AG04449 (cell line): Measurements from ENCODE around the gene ATG9B.

Experiments used
- CTCF ChIA-PET: fragments of 350-600 bp; formaldehyde crosslinking; extraction: SDS; loops from one replicate; lab custom pipeline; 2021; ENCODE audit warnings: antibody characterized with exemption; lab: Yijun Ruan, JAX
- POLR2A ChIA-PET: fragments of 400-600, 350-600 bp; formaldehyde crosslinking; extraction: SDS; loops from one replicate; lab custom pipeline; 2020; ENCODE audit warnings: antibody characterized with exemption, inconsistent platforms; lab: Yijun Ruan, JAX
- DNase-seq: peaks from one replicate; pipeline ENCODE4 v3.0.0-alpha.2; 2010; ENCODE audit warnings: low read depth, low spot score
- H3K4me3 ChIP-seq: 2 replicates; pipeline ENCODE4 v1.5.1; 2011; ENCODE audit warnings: low read depth, mild to moderate bottlenecking, control low read depth, low read length
- CTCF ChIP-seq: IDR thresholded peaks from one replicate; pipeline ENCODE4 v1.5.1; 2011; ENCODE audit warnings: mild to moderate bottlenecking, moderate library complexity, low read length, control low read depth, inconsistent platforms; ENCODE audit not compliant: insufficient read depth; ENCODE audit errors: missing control alignments

The ATG9B gene

DNA sequence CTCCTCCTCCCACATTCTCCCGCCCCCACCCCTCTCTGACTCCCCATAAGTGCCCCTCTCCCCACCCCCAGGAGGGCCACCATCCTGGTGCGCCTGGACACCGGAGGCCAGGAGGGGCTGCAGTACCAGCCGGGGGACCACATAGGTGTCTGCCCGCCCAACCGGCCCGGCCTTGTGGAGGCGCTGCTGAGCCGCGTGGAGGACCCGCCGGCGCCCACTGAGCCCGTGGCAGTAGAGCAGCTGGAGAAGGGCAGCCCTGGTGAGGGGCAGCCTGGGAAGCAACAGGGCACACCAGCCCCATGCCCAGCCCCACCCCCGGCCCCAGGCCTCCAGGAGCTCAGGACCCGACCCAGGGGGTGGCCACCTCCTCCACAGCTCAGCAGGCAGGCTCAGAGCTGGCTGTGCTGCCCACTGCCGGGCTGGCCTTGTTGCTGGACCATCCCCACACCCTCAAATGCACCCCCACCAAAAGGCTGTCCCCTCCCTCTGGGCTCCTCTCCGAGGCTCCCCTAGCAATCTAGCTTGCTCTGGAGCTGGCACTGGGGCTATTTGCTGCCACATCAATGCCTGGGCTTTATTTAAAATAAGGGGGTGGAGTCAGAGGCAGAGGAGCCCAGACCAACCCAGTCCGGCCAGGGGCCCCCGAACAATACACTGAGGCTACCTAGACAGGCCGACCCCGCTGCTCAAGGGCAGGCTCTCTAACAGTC is 14.8 kb downstream of the ATG9B start:
- H3K4me3 ChIP-seq: no peak overlapping the region
- no peak for DNase-seq
- CTCF ChIA-PET: interaction anchor here (0.9 to 11.9 kb wide), 15 partner anchors 8 to 100 kb away, joined by 3 to 190 read pairs (median 4); partner anchors contain the start of genes ABCB8, ATG9B and SLC4A2
- TF ChIP-seq CTCF: no peak
- POLR2A ChIA-PET: no interaction called here

DNA sequence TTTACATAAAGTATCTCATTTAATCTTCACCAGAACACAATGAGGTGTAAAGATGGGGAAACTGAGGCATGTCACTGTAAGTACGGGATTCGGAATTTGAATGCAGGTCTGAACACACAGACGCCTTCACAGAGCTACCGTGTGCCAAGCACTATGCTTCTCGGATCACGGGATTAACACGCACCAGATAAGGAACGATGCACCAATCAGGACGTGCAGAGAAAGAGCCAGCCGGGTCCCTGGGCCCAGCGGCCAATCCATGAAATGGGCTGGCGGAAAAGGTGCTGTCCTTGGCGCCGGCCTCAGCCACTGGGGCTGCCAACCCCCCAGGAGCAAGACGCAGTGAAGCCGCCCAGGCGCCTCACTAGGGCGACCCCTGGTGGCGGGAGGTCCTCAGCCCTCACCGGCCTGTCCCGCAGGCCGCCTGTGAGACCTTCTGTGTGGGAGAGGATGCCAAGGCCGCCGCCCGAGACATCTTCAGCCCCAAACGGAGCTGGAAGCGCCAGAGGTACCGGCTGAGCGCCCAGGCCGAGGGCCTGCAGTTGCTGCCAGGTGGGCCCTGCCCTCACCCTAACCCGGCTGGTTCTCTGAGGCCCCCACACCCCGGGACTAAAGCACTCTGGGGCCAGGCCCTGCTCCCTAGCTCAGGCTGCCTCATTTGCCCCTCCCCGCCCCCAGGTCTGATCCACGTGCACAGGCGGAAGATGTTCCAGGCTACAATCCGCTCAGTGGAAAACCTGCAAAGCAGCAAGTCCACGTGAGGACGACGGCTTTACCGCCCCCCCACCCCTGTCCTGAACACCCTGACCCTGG is 15.6 kb downstream of the ATG9B start:
- H3K4me3 ChIP-seq: peak overlapping the region; percentile 18
- CTCF ChIA-PET: interaction anchor here (0.7 to 11.9 kb wide), 14 partner anchors 9 to 100 kb away, joined by 3 to 190 read pairs (median 4); partner anchors contain the start of genes ABCB8, ATG9B and SLC4A2
- POLR2A ChIA-PET: no interaction called here
- DNase-seq: no peak
- TF ChIP-seq CTCF: peak; percentile 68

GRCh38 chr7:151008143-151008510 is 16.2 kb downstream of the ATG9B start:
- no peak overlapping the region; the same call in 1 of the 2 replicates for H3K4me3 ChIP-seq
- TF ChIP-seq CTCF: no peak
- DNase-seq: no peak
- CTCF ChIA-PET: interaction anchor here (0.7 to 11.9 kb wide), 13 partner anchors 10 to 110 kb away, joined by 3 to 190 read pairs (median 4); partner anchors contain the start of gene ATG9B
- POLR2A ChIA-PET: no interaction called here

DNA sequence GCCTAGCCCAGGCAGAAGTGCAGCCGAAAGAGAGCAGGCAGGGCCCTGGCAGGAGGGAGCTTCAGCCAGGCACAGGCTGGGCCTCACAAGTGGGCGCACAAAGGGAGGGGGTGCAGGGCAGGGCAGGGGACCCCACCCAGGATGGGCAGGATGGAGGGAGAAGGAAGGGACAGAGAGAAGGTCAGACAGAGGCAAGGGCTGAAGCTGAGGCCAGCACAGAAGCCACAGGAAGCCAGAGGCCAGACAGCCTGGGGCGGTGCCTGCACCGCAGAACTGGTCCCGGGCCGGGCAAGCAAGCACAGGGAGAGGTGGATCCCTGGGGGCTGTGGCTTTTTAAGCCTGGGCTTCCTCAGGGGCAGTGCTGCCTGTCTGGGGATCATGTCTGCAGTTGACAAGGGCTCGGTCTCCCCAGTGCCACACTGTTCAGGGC is 16.8 kb downstream of the ATG9B start:
- no peak for TF ChIP-seq CTCF
- CTCF ChIA-PET: interaction anchor here (0.7 to 11.9 kb wide), 9 partner anchors 10 to 109 kb away, joined by 3 to 190 read pairs (median 12); no protein-coding TSS in a partner anchor
- no peak overlapping the region for H3K4me3 ChIP-seq
- DNase-seq: no peak
- POLR2A ChIA-PET: no interaction called here

- DNase-seq: no peak
- CTCF ChIA-PET: interaction anchor here (1.4 to 11.9 kb wide), 5 partner anchors 11 to 108 kb away, joined by 3 to 190 read pairs (median 33); no protein-coding TSS in a partner anchor
- H3K4me3 ChIP-seq: no peak overlapping the region
- POLR2A ChIA-PET: no interaction called here
- no peak for TF ChIP-seq CTCF
Measured at GRCh38 chr7:151006590-151007300, 17.5 kb downstream of the ATG9B start.
